Glutamatergic neuron (in vitro differentiated cells): Measurements from ENCODE around the gene KRTAP6-3. TPM values are rescaled to one million over a fixed set of nuclear protein-coding genes. Genes with fewer than 3 reads are reported as not detected.

Experiments used
- DNase-seq: peaks from one replicate; pipeline ENCODE4 v3.0.0; 2022
- H3K27ac Mint-ChIP-seq: one replicate; pipeline ENCODE4 v1.8.0; 2020; ENCODE audit warnings: mild to moderate bottlenecking, mixed read lengths, inconsistent platforms; ENCODE audit not compliant: unreplicated experiment
- H3K27me3 Mint-ChIP-seq: one replicate; pipeline ENCODE4 v1.8.0; 2020; ENCODE audit warnings: mild to moderate bottlenecking, moderate library complexity, mixed read lengths, inconsistent platforms; ENCODE audit not compliant: unreplicated experiment
- H3K36me3 Mint-ChIP-seq: one replicate; pipeline ENCODE4 v1.8.0; 2020; ENCODE audit warnings: mild to moderate bottlenecking, mixed read lengths, inconsistent platforms; ENCODE audit not compliant: unreplicated experiment
- H3K4me1 Mint-ChIP-seq: one replicate; pipeline ENCODE4 v1.8.0; 2020; ENCODE audit warnings: mild to moderate bottlenecking, low read depth, mixed read lengths, inconsistent platforms; ENCODE audit not compliant: unreplicated experiment
- H3K4me3 Mint-ChIP-seq: one replicate; pipeline ENCODE4 v1.8.0; 2020; ENCODE audit warnings: mild to moderate bottlenecking, mixed read lengths, inconsistent platforms; ENCODE audit not compliant: unreplicated experiment
- H3K9me3 Mint-ChIP-seq: one replicate; pipeline ENCODE4 v1.8.0; 2020; ENCODE audit warnings: mild to moderate bottlenecking, moderate library complexity, mixed read lengths, inconsistent platforms; ENCODE audit not compliant: unreplicated experiment
- CTCF ChIP-seq: fragments of 200-600 bp; sonication (generic); IDR thresholded peaks from one replicate; pipeline ENCODE4 v1.5.0; 2021; ENCODE audit not compliant: partially characterized antibody, unreplicated experiment
- long read RNA-seq: library from polyadenylated mRNA; unstranded; transcript quantifications from one replicate; pipeline ENCODE4 v2.0.0, GENCODE V29; 2020; ENCODE audit not compliant: unreplicated experiment
- total RNA-seq: library from RNA; stranded (reverse); fragmentation: NEBNext Ultra II Directional; extraction: Animal tissue kit (Norgen Biotek cat#: 25700); gene quantifications from one replicate; pipeline ENCODE4 v1.2.1, GENCODE V29; 2021; ENCODE audit not compliant: unreplicated experiment

KRTAP6-3 gene, protein sequence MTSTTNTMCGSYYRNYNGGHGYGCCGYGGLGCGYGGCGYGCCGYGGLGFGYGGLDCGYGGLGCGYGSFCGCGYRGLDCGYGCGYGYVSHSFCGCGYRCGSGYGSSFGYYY
- not detected for total RNA-seq
- long read RNA-seq, result 0 reads

DNA sequence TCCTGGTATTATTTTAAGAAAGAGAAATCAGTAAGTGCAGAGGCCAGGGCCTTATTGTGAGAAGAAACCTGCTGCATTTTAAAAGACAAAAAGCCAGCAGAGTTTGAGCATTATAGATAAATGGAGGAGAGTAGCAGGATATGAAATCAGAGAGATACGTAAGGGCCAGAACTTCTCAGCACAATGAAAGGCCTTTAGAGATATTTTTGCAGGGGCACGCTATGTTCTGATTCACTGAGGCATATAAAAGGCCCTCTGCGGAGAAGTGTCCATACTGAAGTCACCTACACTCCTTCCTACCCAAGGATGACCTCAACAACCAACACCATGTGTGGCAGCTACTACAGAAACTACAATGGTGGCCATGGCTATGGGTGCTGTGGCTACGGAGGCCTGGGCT is at the start of gene KRTAP6-3:
Gene KRTAP6-3, plus strand, starts transcription at position 301 of the 400 bp plus-strand sequence. Its CDS starts 6 bp downstream, at position 307.
- Mint-ChIP-seq H3K27ac (no peak within 1 kb of the TSS), H3K4me1 (no peaks in the 10 kb centered on the region), H3K4me3 (no peak within 1 kb of the TSS), H3K27me3 (no peaks in the 10 kb centered on the region), H3K36me3 (no peaks in the 10 kb centered on the region), H3K9me3 (peaks cover 2% of the 10 kb centered on the region)
- no peak for TF ChIP-seq CTCF
- no peak for DNase-seq

GRCh38 chr21:30552782-30553181 is 39.5 kb upstream of the KRTAP6-3 start:
- no peaks in the 10 kb centered on the region for H3K9me3 Mint-ChIP-seq
- no peaks in the 10 kb centered on the region for H3K4me1 Mint-ChIP-seq
- H3K36me3 Mint-ChIP-seq, result no peaks in the 10 kb centered on the region
- H3K4me3 Mint-ChIP-seq, result no peak overlapping the region
- no peaks in the 10 kb centered on the region for H3K27me3 Mint-ChIP-seq
- DNase-seq, result no peak
- no peak for TF ChIP-seq CTCF
- no peak overlapping the region for H3K27ac Mint-ChIP-seq

GRCh38 chr21:30555095-30555494 is 37.1 kb upstream of the KRTAP6-3 start:
- Mint-ChIP-seq H3K27ac (no peak overlapping the region), H3K36me3 (no peaks in the 10 kb centered on the region), H3K27me3 (no peaks in the 10 kb centered on the region), H3K4me1 (no peaks in the 10 kb centered on the region), H3K4me3 (no peak overlapping the region), H3K9me3 (no peaks in the 10 kb centered on the region)
- no peak for DNase-seq
- no peak for TF ChIP-seq CTCF

GRCh38 chr21:30561264-30561895 is 30.9 kb upstream of the KRTAP6-3 start, which contains the start of gene KRTAP19-7:
TSS of gene KRTAP19-7 (minus strand) at chr21:30561314. CDS start at chr21:30561289, 25 bp downstream.
- no peak for DNase-seq
- Mint-ChIP-seq H3K4me3 (no peak within 1 kb of the TSS), H3K27ac (no peak within 1 kb of the TSS), H3K27me3 (no peaks in the 10 kb centered on the region), H3K4me1 (no peaks in the 10 kb centered on the region), H3K9me3 (no peaks in the 10 kb centered on the region), H3K36me3 (no peaks in the 10 kb centered on the region)
- no peak for TF ChIP-seq CTCF

- Mint-ChIP-seq H3K4me3 (no peak overlapping the region), H3K36me3 (no peaks in the 10 kb centered on the region), H3K9me3 (no peaks in the 10 kb centered on the region), H3K27ac (no peak overlapping the region), H3K27me3 (no peaks in the 10 kb centered on the region), H3K4me1 (no peaks in the 10 kb centered on the region)
- no peak for DNase-seq
- TF ChIP-seq CTCF, result no peak
These were observed 30.3 kb upstream of the KRTAP6-3 start for GRCh38 chr21:30561957-30562356.
